ENCODE results near the gene ELL.
A peak's percentile ranks its signal among the peaks of the same experiment; 100 is the strongest.
"Not testable (repeated sequence)": the region's sequence is repeated elsewhere in the genome, so short reads cannot be mapped to it uniquely, and the experiment has no call there.

Gene ELL

GRCh38 chr19:18529782-18530181, 7.9 kb upstream of the ELL start:
- TF ChIP-seq ESRRG (CRISPR knock-in tag; IDR thresholded peaks at IDR 0.05) (no peak), TOX (CRISPR knock-in tag; IDR thresholded peaks at IDR 0.05; ENCODE audit: borderline replicate concordance) (no peak), ZNF565 (CRISPR knock-in tag; conservative IDR thresholded peaks at IDR 0.05; ENCODE audit: low read depth) (no peak), RARB (CRISPR knock-in tag; IDR thresholded peaks at IDR 0.05) (no peak), CSDC2 (CRISPR knock-in tag; IDR thresholded peaks at IDR 0.05) (no peak), PPARA (CRISPR knock-in tag; IDR thresholded peaks at IDR 0.05; ENCODE audit: borderline replicate concordance) (no peak), ZFP30 (CRISPR knock-in tag; IDR thresholded peaks at IDR 0.05) (no peak)
- ATAC-seq: peak; percentile 50

GRCh38 chr19:18526316-18526715, 4.4 kb upstream of the ELL start:
- no peak for ATAC-seq
- no peak for TF ChIP-seq SNAI2 (CRISPR knock-in tag; IDR thresholded peaks at IDR 0.05)
- TF ChIP-seq BACH2 (CRISPR knock-in tag; IDR thresholded peaks at IDR 0.05; ENCODE audit: borderline replicate concordance): no peak
- TF ChIP-seq PATZ1 (CRISPR knock-in tag; IDR thresholded peaks at IDR 0.05; ENCODE audit: borderline replicate concordance): no peak
- no peak for TF ChIP-seq ARNTL (CRISPR knock-in tag; IDR thresholded peaks at IDR 0.05; ENCODE audit: borderline replicate concordance, low read depth)
- TF ChIP-seq CSDC2 (CRISPR knock-in tag; IDR thresholded peaks at IDR 0.05): no peak
- TF ChIP-seq ZNF8 (CRISPR knock-in tag; IDR thresholded peaks at IDR 0.05): no peak
- no peak for TF ChIP-seq CSRNP3 (CRISPR knock-in tag; IDR thresholded peaks at IDR 0.05)

GRCh38 chr19:18523841-18524240, 2.0 kb upstream of the ELL start:
- no peak for TF ChIP-seq ZNF70 (CRISPR knock-in tag; IDR thresholded peaks at IDR 0.05)
- no peak for TF ChIP-seq ARNTL (CRISPR knock-in tag; IDR thresholded peaks at IDR 0.05; ENCODE audit: borderline replicate concordance, low read depth)
- no peak for TF ChIP-seq TCF4 (CRISPR knock-in tag; IDR thresholded peaks at IDR 0.05; ENCODE audit: borderline replicate concordance)
- no peak for TF ChIP-seq ZNF8 (CRISPR knock-in tag; IDR thresholded peaks at IDR 0.05)
- no peak for TF ChIP-seq BACH2 (CRISPR knock-in tag; IDR thresholded peaks at IDR 0.05; ENCODE audit: borderline replicate concordance)
- TF ChIP-seq CSRNP3 (CRISPR knock-in tag; IDR thresholded peaks at IDR 0.05): no peak
- no peak for TF ChIP-seq CSDC2 (CRISPR knock-in tag; IDR thresholded peaks at IDR 0.05)
- TF ChIP-seq ISL1 (CRISPR knock-in tag; IDR thresholded peaks at IDR 0.05): no peak
- no peak for TF ChIP-seq RARB (CRISPR knock-in tag; IDR thresholded peaks at IDR 0.05)
- TF ChIP-seq ESRRG (CRISPR knock-in tag; IDR thresholded peaks at IDR 0.05): no peak
- no peak for TF ChIP-seq ZFP3 (CRISPR knock-in tag; IDR thresholded peaks at IDR 0.05)
- TF ChIP-seq GLIS3 (CRISPR knock-in tag; IDR thresholded peaks at IDR 0.05): no peak
- TF ChIP-seq ZFP30 (CRISPR knock-in tag; IDR thresholded peaks at IDR 0.05): no peak
- TF ChIP-seq POU6F1 (CRISPR knock-in tag; IDR thresholded peaks at IDR 0.05; ENCODE audit: borderline replicate concordance, low read depth): no peak
- no peak for TF ChIP-seq SNAI2 (CRISPR knock-in tag; IDR thresholded peaks at IDR 0.05)
- TF ChIP-seq OSR1 (CRISPR knock-in tag; IDR thresholded peaks at IDR 0.05): no peak
- no peak for TF ChIP-seq PPARA (CRISPR knock-in tag; IDR thresholded peaks at IDR 0.05; ENCODE audit: borderline replicate concordance)
- no peak for TF ChIP-seq PATZ1 (CRISPR knock-in tag; IDR thresholded peaks at IDR 0.05; ENCODE audit: borderline replicate concordance)
- no peak for TF ChIP-seq TSHZ2 (CRISPR knock-in tag; IDR thresholded peaks at IDR 0.05)
- TF ChIP-seq ZNF565 (CRISPR knock-in tag; conservative IDR thresholded peaks at IDR 0.05; ENCODE audit: low read depth): no peak
- no peak for ATAC-seq

GRCh38 chr19:18522862-18523440, 1.1 kb upstream of the ELL start:
- not testable (repeated sequence) for ATAC-seq

Data from SK-N-SH treated with all-trans-retinoic acid at 6 μM for 48 hours (cell line).